Esophagus muscularis mucosa (tissue), 4 donors: ENCODE data around the gene HIF1A.

ENCODE experiments used
- CTCF ChIP-seq, 3 experiments: fragments of 200-600 bp in 2 of 3; fragments of 450-650 bp in 1 of 3; sonication (generic) in 2 of 3; IDR thresholded peaks; one replicate each; pipeline ENCODE4 v1.5.1; 2017 to 2019; ENCODE audit warnings: antibody characterized with exemption in 3 of 3, mild to moderate bottlenecking in 2 of 3, moderate library complexity in 1 of 3
- EP300 ChIP-seq: sonication (generic); formaldehyde crosslinking; IDR thresholded peaks from one replicate; pipeline ENCODE4 v1.6.1; 2017; ENCODE audit warnings: antibody characterized with exemption
- POLR2A ChIP-seq: fragments of 450-650 bp; IDR thresholded peaks from one replicate; pipeline ENCODE4 v1.6.1; 2017; ENCODE audit warnings: antibody characterized with exemption, moderate library complexity, mild to moderate bottlenecking, low read depth
- POLR2AphosphoS5 ChIP-seq, 2 donors: sonication (generic); formaldehyde crosslinking; IDR thresholded peaks; one replicate each; pipeline ENCODE4 v1.6.1; 2017; ENCODE audit warnings: antibody characterized with exemption in 2 of 2

- no peak for TF ChIP-seq CTCF (IDR thresholded peaks at IDR 0.05)
- no peak for TF ChIP-seq EP300
- TF ChIP-seq POLR2A = no peak
- TF ChIP-seq POLR2AphosphoS5 (IDR thresholded peaks at IDR 0.05) = no peak
Measured at GRCh38 chr14:61698206-61698980, 3.1 kb downstream of the HIF1A start.
